Measurements from ENCODE around the gene FAM170A. TPM values are rescaled to one million over a fixed set of nuclear protein-coding genes. Genes with fewer than 3 reads are reported as not detected.

Gene FAM170A
- total RNA-seq, 1 experiment from 2014 or later = not detected

GRCh38 chr5:119630752-119631440 lies 1.5 kb downstream of the FAM170A start:
- no TSS peak for BruUV-seq (replicated peaks)
- Mint-ChIP-seq H3K27me3 (ENCODE audit: unreplicated experiment) (peaks cover 10% of the 10 kb centered on the region), H3K36me3 (ENCODE audit: insufficient read depth, unreplicated experiment) (no peaks in the 10 kb centered on the region), H3K4me1 (ENCODE audit: low read depth, unreplicated experiment) (no peaks in the 10 kb centered on the region), H3K27ac (ENCODE audit: unreplicated experiment) (no peak overlapping the region), H3K9me3 (ENCODE audit: low read depth, unreplicated experiment) (no peaks in the 10 kb centered on the region), H3K4me3 (ENCODE audit: low read depth, unreplicated experiment) (no peak overlapping the region)
- CTCF ChIA-PET = no interaction called here
- intact Hi-C loops (cut with micrococcal nuclease; ENCODE audit: unreplicated experiment) = no loop called here
- TF ChIP-seq CTCF (IDR thresholded peaks at IDR 0.05; ENCODE audit: unreplicated experiment) = no peak
- DNase-seq = no peak

GRCh38 chr5:119631660-119632059 lies 2.3 kb downstream of the FAM170A start:
- BruUV-seq (replicated peaks) = no TSS peak
- Mint-ChIP-seq H3K27me3 (ENCODE audit: unreplicated experiment) (peaks cover 10% of the 10 kb centered on the region), H3K4me1 (ENCODE audit: low read depth, unreplicated experiment) (no peaks in the 10 kb centered on the region), H3K27ac (ENCODE audit: unreplicated experiment) (no peak overlapping the region), H3K9me3 (ENCODE audit: low read depth, unreplicated experiment) (no peaks in the 10 kb centered on the region), H3K36me3 (ENCODE audit: insufficient read depth, unreplicated experiment) (no peaks in the 10 kb centered on the region), H3K4me3 (ENCODE audit: low read depth, unreplicated experiment) (no peak overlapping the region)
- no peak for TF ChIP-seq CTCF (IDR thresholded peaks at IDR 0.05; ENCODE audit: unreplicated experiment)
- no peak for DNase-seq
- intact Hi-C loops (cut with micrococcal nuclease; ENCODE audit: unreplicated experiment) = no loop called here
- CTCF ChIA-PET = no interaction called here

GRCh38 chr5:119651486-119651885 lies 22.1 kb downstream of the FAM170A start:
- Mint-ChIP-seq H3K4me3 (ENCODE audit: low read depth, unreplicated experiment) (no peak overlapping the region), H3K27ac (ENCODE audit: unreplicated experiment) (no peak overlapping the region), H3K27me3 (ENCODE audit: unreplicated experiment) (no peaks in the 10 kb centered on the region), H3K9me3 (ENCODE audit: low read depth, unreplicated experiment) (no peaks in the 10 kb centered on the region), H3K36me3 (ENCODE audit: insufficient read depth, unreplicated experiment) (no peaks in the 10 kb centered on the region), H3K4me1 (ENCODE audit: low read depth, unreplicated experiment) (no peaks in the 10 kb centered on the region)
- TF ChIP-seq CTCF (IDR thresholded peaks at IDR 0.05; ENCODE audit: unreplicated experiment) = no peak
- no TSS peak for BruUV-seq (replicated peaks)
- CTCF ChIA-PET = no interaction called here
- intact Hi-C loops (cut with micrococcal nuclease; ENCODE audit: unreplicated experiment) = no loop called here
- DNase-seq = no peak

- no peak for DNase-seq
- H3K4me3 Mint-ChIP-seq (ENCODE audit: low read depth, unreplicated experiment) = no peak overlapping the region
Measured at GRCh38 chr5:119655061-119655460, 25.7 kb downstream of the FAM170A start.

More at GRCh38 chr5:119655061-119655460, 25.7 kb downstream of the FAM170A start:
- intact Hi-C loops (cut with micrococcal nuclease; ENCODE audit: unreplicated experiment) = no loop called here
- no peak overlapping the region for H3K27ac Mint-ChIP-seq (ENCODE audit: unreplicated experiment)
- H3K36me3 Mint-ChIP-seq (ENCODE audit: insufficient read depth, unreplicated experiment) = no peaks in the 10 kb centered on the region
- CTCF ChIA-PET = no interaction called here
- H3K4me1 Mint-ChIP-seq (ENCODE audit: low read depth, unreplicated experiment) = no peaks in the 10 kb centered on the region
- BruUV-seq (replicated peaks) = no TSS peak
- no peaks in the 10 kb centered on the region for H3K9me3 Mint-ChIP-seq (ENCODE audit: low read depth, unreplicated experiment)
- H3K27me3 Mint-ChIP-seq (ENCODE audit: unreplicated experiment) = no peaks in the 10 kb centered on the region
- TF ChIP-seq CTCF (IDR thresholded peaks at IDR 0.05; ENCODE audit: unreplicated experiment) = no peak

All from Calu3 (cell line).